ENCODE measurements around the gene LARP1. TPM values are rescaled to one million over a fixed set of nuclear protein-coding genes. Genes with fewer than 3 reads are reported as not detected.

LARP1 gene
- total RNA-seq, 2 donors from 2014 or later, result 92.4 to 98.1 TPM

DNA sequence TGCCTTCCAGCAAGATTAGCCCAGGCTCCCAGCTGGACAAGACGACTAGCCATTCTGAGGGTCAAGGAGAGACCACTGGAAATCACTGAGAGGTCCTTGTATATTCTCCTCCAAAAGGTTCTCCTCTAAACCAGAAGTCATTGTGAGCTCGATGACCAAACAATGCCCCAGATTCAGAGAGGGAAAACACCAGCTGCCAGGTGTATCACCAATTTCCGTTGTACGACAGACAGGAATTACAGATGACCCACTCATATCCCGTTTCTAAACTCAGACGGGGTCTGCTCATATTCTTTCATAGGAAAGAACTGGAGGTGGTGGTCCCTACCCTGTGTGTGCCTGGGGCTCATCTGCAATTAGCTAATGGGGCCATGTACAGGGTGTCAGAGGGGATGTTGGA is 81.0 kb downstream of the LARP1 start:
- Histone ChIP-seq H3K4me1 (peaks cover 0 to 23% of the 10 kb centered on the region in 2 donors), H3K36me3 (peaks cover 21% of the 10 kb centered on the region), H3K4me3 (no peak overlapping the region), H3K27ac (peak overlapping the region; percentile 60 to 75), H3K27me3 (no peaks in the 10 kb centered on the region), H3K9me3 (no peaks in the 10 kb centered on the region)
- no peak for DNase-seq (ENCODE audit: low spot score)
- TF ChIP-seq, protein P1, sequence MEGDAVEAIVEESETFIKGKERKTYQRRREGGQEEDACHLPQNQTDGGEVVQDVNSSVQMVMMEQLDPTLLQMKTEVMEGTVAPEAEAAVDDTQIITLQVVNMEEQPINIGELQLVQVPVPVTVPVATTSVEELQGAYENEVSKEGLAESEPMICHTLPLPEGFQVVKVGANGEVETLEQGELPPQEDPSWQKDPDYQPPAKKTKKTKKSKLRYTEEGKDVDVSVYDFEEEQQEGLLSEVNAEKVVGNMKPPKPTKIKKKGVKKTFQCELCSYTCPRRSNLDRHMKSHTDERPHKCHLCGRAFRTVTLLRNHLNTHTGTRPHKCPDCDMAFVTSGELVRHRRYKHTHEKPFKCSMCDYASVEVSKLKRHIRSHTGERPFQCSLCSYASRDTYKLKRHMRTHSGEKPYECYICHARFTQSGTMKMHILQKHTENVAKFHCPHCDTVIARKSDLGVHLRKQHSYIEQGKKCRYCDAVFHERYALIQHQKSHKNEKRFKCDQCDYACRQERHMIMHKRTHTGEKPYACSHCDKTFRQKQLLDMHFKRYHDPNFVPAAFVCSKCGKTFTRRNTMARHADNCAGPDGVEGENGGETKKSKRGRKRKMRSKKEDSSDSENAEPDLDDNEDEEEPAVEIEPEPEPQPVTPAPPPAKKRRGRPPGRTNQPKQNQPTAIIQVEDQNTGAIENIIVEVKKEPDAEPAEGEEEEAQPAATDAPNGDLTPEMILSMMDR (IDR thresholded peaks at IDR 0.05), result no peak

DNA sequence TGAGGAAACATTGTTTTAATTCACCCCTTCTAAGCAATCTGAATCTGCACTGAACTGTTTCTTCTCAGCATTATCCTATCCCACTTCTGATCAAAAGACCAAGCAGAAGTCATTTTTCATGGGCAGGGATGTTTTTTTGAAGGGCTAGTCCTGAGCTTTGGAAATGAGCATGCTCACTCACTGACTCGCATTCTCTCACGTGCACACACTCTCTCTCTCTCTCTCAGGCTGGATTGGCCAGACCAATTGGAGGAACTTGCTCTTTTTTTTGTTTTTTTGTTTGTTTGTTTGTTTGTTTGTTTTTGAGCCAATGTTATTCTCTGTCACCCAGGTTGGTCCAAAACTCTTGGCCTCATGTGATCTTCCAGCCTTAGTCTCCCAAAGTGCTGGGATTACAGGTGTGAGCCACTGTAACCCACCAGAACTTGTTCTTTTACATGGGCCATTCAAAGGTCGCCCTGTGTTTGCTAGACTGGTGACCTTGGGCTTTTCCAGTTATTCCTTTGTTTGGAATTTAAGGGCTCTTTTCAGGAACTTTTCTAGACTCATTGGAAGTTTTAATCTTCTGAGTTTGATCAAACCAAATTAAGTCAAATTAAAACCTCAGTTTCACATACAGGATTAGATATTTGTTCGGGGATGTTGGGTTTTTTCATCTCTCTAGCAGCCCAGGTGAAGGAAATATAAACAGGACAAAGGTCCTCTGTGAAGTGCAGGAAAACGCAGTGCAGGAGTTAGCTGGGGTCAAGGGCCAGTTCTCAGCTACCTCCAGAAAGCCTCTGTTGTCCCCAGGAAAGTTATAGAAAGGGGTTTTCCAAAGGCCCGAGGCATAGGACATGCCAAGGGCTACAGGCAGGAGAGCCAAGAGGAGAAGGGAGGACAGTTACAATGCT is 82.1 kb downstream of the LARP1 start:
- Histone ChIP-seq H3K27ac (no peak overlapping the region), H3K4me3 (no peak overlapping the region), H3K27me3 (no peaks in the 10 kb centered on the region), H3K9me3 (no peaks in the 10 kb centered on the region), H3K36me3 (peaks cover 19% of the 10 kb centered on the region), H3K4me1 (peaks cover 0 to 29% of the 10 kb centered on the region in 2 donors)
- TF ChIP-seq, protein P1 (IDR thresholded peaks at IDR 0.05), result no peak
- DNase-seq (ENCODE audit: low spot score), result no peak

DNA sequence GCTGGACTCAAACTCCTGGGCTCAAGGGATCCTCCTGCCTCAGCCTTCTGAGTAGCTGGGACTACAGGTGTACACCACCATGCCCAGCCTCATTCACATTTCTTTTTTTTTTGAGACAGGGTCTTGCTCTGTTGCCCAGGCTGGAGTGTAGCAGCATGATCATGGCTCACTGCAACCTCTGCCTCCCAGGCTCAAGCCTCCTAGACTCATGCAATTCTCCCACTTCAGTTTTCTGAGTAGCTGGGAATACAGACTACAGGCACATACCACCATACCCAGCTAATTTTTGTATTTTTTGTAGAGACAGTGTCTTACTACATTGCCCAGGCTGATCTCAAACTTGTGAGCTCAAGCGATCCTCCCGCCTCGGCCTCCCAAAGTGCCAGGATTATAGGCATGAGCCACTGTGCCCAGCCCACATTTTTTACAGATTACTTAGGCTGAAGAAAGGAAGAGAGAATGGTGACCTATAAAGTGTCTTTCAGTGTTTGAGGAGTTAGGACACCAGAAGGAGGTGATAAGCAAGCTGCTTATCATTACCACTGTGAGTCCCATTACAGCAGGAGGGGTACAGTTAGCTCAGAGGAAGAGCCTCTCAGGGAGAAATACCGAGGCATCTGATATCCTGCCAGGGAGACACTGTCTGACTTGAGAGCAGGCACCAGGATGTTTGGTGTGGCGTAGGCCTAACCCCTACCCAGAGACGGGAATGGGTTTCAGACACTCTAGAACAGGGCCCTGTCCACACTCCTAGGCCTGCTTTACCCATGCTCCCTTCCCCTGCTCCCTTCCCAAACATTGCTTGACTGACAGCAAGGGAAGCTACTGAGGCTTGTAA is 85.5 kb downstream of the LARP1 start:
- H3K27me3 ChIP-seq, result no peaks in the 10 kb centered on the region
- peaks cover 0 to 20% of the 10 kb centered on the region in 2 donors for H3K4me1 ChIP-seq
- no peaks in the 10 kb centered on the region for H3K9me3 ChIP-seq
- DNase-seq (ENCODE audit: low spot score), result no peak
- H3K4me3 ChIP-seq, result no peak overlapping the region
- peaks cover 19% of the 10 kb centered on the region for H3K36me3 ChIP-seq
- TF ChIP-seq, protein P1 (IDR thresholded peaks at IDR 0.05), result no peak
- H3K27ac ChIP-seq, result no peak overlapping the region

DNA sequence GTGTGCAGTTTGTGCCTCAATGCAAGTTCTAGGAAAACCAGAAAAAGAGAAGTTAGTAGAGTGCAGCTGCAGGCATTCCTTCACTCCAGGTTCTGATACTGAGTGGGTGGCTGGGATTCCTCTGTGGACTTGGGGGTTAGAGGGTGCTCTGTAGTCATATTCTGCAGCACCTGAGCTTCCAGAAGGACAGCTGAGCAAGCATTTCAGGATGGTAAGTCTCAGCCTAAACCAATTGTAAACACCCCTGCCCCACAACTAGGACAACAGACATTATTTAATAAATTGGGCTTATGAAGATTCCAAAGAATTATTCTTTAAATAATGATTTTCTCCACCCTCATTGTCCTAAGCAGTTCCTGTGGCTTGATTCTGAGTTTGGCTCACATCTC is 86.1 kb downstream of the LARP1 start:
- peaks cover 19% of the 10 kb centered on the region for H3K36me3 ChIP-seq
- no peaks in the 10 kb centered on the region for H3K27me3 ChIP-seq
- TF ChIP-seq, protein P1 (IDR thresholded peaks at IDR 0.05), result no peak
- peaks cover 0 to 15% of the 10 kb centered on the region in 2 donors for H3K4me1 ChIP-seq
- H3K4me3 ChIP-seq, result no peak overlapping the region
- H3K27ac ChIP-seq, result no peak overlapping the region
- no peaks in the 10 kb centered on the region for H3K9me3 ChIP-seq
- no peak for DNase-seq (ENCODE audit: low spot score)

DNA sequence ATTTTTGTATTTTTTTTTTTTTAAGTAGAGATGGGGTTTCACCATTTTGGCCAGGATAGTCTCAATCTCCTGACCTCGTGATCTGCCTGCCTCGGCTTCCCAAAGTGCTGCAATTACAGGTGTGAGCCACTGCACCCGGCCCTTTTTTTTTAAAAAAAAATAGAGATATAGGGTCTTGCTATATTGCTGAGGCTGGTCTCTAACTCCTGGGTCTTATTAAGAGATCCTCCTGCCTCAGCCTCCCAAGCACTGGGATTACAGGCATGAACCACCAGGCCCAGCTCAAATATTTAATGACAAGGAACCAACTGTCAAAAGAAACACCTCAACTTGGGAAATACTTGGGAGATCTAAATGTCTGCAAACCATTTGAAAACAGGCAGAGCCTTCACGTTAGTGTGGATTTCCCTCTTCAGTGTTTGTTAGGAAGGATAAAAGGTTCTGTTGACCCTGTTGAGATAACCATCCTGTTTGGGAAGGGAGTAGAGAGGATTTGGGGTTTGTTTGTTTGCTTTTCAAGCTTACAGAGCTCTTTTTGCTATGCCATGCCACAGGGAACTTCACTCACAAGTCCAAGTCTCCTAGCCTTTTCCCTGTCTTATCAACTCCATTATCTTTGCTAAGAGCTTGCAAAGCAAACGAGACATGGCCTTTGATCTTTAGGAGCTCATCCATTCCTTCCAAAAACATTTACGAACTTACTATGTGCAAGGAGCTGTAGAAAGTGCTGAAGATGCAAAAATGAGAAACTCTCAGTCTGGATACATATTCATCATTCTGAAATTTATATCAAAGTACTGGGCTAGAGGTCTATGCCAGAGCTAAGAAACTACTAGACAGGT is 87.7 kb downstream of the LARP1 start:
- H3K27me3 ChIP-seq, result no peaks in the 10 kb centered on the region
- no peak overlapping the region for H3K4me3 ChIP-seq
- H3K36me3 ChIP-seq, result peaks cover 5% of the 10 kb centered on the region
- H3K9me3 ChIP-seq, result no peaks in the 10 kb centered on the region
- H3K4me1 ChIP-seq, result peaks cover 0 to 15% of the 10 kb centered on the region in 2 donors
- DNase-seq (ENCODE audit: low spot score), result no peak
- no peak overlapping the region for H3K27ac ChIP-seq
- TF ChIP-seq, protein P1 (IDR thresholded peaks at IDR 0.05), result no peak
